GM21717 (cell line): ENCODE measurements around the gene APOLD1.
"Not testable (repeated sequence)": the region's sequence is repeated elsewhere in the genome, so short reads cannot be mapped to it uniquely, and the experiment has no call there.

Experiments used
- ATAC-seq: cut with Tn5 transposase; IDR thresholded peaks from one replicate; pipeline ENCODE4 v1.9.1; 2021; ENCODE audit warnings: mild to moderate bottlenecking, moderate library complexity; ENCODE audit not compliant: unreplicated experiment

The APOLD1 gene

GRCh38 chr12:12807517-12807903 lies 22.1 kb downstream of the APOLD1 start:
- not testable (repeated sequence) for ATAC-seq

- ATAC-seq: peak; percentile 69
Measured at GRCh38 chr12:12807970-12808702, 22.7 kb downstream of the APOLD1 start.

DNA sequence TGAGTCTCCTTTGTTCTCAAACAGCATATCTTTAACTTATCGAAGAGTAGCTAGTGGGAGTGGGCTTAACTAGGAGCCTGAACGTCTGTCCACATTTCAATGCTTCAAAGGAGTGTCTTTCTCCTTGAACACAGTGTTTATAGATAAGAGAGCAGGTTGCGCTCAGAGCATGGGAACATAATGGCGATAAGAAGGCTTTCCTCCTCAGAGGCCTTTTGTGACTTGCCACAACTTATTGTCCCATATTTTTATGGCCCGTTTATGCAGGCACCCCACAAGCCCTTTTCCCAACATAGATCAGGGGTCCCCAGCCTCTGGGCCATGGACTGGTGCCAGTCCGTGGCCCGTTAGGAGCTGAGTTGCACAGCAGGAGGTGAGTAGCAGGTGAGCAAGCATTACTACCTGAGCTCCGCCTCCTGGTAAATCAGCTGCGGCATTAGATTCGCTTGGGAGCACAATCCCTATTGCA lies 25.1 kb downstream of the APOLD1 start:
- no peak for ATAC-seq

DNA sequence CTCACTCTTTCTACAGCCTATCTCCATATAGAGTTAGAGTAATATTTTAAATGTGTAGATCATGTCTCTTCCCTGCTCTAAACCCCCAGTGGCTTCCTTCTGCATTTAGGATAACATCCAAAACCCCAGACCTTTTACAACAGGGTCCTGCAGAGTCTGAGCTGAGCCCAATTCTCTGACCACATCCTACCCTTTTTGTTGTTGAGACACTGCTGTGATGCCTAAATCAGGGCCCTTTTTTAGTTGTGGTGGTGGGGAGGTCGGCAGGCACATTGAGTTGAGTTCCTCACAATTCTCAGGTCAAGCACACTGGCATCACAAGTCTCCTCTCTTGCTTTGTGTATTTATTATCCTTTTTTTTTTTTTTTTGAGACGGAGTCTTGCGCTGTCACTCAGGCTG lies 25.9 kb downstream of the APOLD1 start:
- no peak for ATAC-seq

GRCh38 chr12:12812174-12812573 lies 26.7 kb downstream of the APOLD1 start:
- ATAC-seq: no peak

GRCh38 chr12:12812618-12813119 lies 27.2 kb downstream of the APOLD1 start:
- no peak for ATAC-seq

DNA sequence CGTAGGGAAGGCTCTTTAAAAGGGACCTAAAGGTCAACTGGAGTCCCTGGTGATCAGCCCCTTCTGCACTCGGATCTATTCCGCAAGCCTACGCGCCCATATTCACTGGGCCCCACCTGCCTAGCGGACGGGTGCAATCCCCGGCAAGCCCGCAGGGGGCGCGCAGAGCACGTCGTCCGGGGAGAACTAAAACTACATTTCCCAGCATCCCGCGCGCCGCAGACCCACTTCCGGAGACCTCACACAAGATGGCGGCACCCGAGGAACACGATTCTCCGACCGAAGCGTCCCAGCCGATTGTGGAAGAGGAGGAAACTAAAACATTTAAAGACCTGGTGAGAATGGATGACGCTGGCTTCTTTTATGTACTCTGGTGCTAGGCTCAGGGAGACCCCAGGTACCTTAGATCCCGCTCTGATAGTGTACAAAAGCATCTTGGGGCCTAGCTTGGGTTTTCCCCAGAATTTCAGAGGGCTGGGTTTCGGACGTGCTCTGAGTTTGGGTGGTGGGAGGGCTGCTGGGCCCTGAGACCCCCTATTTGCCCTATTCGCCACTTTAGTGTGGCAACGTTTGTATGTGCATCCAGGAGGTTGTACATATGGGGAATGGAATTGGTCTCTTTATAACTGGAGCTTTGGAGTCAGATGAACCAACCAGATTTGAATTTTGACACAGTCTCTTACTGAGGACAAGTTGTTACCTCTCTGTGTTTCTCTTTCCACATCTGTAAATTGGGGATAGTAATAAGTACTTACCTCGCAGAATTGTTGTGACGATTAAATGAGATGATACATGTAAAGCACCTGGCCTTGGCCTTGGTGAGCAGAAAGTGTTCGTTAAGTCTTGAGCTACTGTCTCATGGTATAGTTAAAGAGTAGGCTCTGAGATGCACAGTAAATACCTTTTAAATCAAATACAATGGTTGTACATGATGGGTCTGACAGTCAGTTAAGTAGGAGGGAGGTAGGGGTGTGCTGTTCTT lies 28.0 kb downstream of the APOLD1 start, which contains the start of gene DDX47:
DDX47 (plus strand) TSS at position 227 of the 982 bp plus-strand sequence; CDS start at position 249, 22 bp downstream.
- ATAC-seq: peak; percentile 87

- ATAC-seq: no peak
Measured at GRCh38 chr12:12817616-12818015, 32.2 kb downstream of the APOLD1 start.

DNA sequence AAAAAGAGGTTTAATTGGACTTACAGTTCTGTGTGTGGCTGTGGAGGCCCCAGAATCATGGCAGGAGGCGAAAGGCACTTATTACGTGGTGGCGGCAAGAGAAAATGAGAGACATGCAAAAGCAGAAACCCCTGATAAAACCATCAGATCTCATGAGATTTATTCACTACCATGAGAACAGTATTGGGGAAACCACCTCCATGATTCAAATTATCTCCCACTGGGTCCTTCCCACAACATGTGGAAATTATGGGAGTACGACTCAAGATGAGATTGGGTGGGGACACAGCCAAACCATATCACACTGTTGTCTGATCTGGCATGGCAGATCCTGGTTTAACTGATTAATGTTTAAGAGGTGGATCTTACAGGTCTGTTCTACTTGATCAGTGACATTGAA lies 33.2 kb downstream of the APOLD1 start:
- no peak for ATAC-seq

DNA sequence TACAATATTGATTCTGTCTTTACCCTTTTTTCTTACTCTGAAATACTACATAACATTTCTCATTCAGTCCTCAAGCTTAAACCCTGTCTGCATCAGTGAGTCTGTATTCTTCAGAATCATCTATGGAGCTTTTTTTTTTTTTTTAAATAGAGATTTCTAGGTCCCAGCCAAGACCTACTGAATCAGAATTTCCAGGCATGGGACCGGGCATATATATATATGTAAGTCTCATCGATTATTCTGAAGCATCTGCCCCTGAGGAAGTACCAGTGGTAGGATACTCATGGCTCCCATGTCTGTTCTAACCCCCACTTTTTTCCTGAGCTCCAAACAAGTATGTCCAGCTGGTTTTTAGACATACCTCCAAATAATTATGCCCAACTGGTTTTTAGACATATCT lies 33.8 kb downstream of the APOLD1 start:
- ATAC-seq: no peak

DNA sequence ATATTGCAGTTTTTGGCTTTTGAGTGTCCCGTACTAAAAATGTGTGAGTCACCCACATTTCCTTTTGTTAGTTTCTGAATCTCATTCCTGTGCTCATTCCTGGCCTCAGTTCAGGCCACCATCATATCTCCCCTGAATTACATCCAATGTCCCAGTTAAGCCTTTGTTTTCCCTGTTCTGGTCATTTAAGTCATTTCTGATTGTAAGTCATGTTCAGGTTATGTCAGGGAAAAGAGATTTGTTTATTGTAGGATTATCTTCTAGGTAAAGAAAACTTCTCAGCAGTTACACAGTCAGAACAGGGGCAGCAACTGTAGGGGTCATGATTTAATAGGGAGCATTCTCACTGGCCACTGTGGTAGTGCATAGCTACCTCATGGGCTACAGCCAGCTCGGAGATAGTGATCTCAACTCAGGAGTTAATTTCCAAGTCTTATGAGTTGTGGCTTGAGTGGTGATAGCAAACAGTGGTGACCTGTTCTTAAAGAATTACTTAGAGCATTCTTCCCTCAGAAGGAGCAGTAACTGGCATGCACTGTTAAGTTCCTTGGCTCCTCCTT lies 34.4 kb downstream of the APOLD1 start:
- ATAC-seq: no peak

DNA sequence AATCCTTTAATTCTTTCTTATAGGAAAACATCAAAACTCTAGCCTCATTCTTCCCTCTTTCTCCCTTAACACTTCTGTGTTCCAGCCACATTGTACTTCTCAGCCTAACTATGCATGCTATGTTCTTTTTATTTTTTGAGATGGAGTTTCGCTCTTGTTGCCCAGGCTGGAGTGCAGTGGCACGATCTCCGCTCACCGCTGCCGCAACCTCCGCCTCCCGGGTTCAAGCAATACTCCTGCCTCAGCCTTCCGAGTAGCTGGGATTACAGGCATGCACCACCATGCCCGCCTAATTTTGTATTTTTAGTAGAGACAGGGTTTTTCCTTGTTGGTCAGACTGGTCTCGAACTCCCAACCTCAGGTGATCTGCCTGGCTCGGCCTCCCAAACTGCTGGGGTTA lies 34.9 kb downstream of the APOLD1 start:
- ATAC-seq: not testable (repeated sequence)

- peak; percentile 76 for ATAC-seq
Measured at GRCh38 chr12:12821975-12822374, 36.5 kb downstream of the APOLD1 start.

DNA sequence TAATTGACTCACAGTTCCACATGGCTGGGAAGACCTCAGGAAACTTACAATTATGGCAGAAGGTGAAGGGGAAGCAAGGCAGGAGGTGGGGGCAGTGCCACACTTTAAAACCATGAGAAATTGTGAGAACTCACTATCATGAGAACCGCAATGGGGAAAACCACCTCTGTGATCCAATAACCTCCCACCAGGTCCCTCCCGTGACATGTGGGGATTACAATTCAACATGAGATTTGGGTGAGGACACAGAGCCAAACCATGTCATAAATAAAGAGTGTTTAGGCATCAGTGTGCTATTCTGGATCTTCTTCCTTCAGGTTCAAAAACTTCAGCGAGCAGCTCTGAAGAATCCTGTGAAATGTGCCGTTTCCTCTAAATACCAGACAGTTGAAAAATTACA lies 37.4 kb downstream of the APOLD1 start:
- ATAC-seq: no peak

DNA sequence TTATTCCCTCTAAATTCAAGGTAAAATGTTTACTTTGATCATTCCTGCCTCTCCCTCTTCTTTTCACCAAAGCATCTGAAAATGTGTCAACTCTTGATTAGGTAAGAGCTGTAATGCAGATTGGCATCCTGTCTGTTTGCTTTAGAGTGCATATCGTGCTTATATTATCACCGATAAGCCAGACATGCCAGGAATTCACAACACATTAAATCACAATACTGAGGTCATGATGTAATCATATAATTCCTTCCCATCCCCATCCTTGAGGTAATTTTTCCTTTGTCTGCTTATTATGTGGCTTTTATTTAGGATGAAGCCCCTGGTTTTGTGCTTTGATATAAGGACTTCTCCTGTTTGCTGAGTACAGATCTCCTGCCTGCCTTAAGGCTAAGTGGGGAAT lies 37.8 kb downstream of the APOLD1 start:
- no peak for ATAC-seq

DNA sequence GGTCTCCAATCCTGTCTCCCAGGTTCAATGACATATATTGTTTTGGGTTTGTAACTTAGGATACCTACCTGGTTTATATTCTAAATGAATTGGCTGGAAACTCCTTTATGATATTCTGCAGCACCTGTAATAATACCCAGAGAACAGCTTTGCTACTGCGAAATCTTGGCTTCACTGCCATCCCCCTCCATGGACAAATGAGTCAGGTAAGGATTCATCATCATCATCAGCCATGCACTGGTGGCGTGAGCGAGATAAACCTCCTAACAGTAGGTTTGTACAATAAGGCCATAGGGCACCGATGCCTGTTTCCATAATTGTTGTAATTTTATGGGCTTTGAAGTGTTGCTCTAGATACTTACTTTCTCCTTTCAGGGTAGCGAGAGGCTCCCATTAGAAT lies 38.4 kb downstream of the APOLD1 start:
- ATAC-seq: no peak

- ATAC-seq: no peak
Measured at GRCh38 chr12:12835378-12836146, 50.1 kb downstream of the APOLD1 start.

- no peak for ATAC-seq
Measured at GRCh38 chr12:12836571-12836970, 51.1 kb downstream of the APOLD1 start.

DNA sequence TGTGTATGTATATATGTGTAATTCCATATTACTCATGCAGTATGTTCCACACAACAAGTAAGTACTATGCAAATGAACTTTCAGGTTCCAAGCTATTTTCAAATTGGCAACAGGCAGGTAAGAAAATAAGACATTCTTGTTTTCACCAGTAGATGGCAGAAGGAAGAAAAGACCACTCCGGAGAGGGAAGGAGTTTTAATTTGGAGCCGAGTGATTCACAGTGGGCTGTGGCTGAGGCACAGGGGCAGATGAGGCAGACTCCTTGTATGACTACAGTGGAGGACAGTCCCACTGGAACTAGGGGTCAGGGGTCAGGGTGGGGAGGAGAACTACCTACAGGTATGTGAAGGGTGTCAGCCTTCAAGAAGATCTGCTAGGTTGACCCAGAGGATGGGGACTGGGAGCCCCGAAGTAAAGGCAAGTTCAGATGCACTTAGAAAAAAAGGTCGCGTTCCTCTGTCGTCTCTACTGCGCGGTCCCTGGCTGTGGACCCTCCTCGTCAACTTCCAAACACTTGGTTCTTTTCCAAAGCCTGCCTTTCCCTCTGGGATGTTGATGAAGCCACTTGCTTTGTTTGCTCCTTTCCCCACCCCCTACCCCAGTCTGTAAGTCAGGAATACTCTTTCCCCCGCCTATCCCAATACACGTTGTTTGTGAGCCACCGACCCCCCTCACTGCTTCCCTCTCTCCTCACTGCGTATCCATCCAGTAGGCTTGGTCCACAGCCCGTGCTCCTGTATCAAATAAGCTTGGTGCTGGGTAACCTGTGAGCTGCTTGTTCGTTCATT lies 51.8 kb downstream of the APOLD1 start:
- ATAC-seq: peak; percentile 58

- no peak for ATAC-seq
Measured at GRCh38 chr12:12837813-12838153, 52.3 kb downstream of the APOLD1 start.
